ENCODE measurements around the gene DDX59. TPM values are rescaled to one million over a fixed set of nuclear protein-coding genes. Genes with fewer than 3 reads are reported as not detected.
A peak's percentile ranks its signal among the peaks of the same experiment; 100 is the strongest.

DDX59 gene
- total and polyA plus RNA-seq, 9 of the 15 experiments (the other 6 are each of a cell fraction or from before 2014, with no cell fraction given): 8.3 to 30.4 (median 19.8) TPM

DNA sequence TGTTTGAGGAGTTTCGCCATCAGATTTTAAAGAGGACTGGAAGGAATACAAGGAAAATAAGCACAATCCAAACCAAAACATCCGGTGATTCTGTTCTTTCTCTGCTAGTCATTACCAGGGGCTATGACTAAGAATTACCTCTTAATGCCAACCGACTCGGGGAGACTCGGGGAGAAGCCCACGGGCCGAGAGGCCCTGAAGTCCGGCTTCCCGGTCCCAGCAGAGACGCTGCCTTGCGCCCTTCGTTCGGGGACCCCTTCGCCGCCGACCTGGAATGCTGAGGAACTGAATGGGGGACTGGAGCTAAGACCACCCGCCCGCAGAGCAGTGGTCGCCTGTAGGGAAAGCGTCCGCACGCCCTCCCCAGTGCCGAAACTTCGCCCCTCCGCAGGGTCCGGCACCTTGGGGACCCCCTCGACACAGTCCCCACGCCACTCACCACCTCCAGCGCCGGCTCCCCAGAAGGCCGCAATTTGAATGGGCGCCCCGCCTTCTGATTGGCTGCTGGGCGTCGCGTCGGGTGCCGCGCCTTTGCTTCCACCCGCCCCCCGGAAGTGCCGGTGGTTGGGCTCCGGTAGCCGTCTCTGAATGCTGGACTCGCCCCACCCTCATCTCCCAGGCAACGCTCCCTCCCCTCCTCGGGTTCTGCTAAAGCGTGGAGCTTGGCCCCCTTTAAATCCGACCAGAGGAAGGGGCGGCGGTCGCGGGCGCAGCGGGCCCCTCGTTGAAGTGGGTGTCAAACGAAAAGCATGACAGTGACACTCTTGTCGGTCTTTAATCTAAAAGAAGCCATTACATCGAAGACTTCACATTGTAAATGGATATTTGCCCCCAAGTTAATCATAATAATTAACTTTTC is 49.2 kb downstream of the DDX59 start, which contains the start of gene KIF14 (continued):
- TF ChIP-seq ZNF764 (CRISPR knock-in tag; IDR thresholded peaks at IDR 0.05; ENCODE audit: low read depth) (no peak), GTF2E2 (tag; IDR thresholded peaks at IDR 0.05) (no peak), CEBPB (tag; IDR thresholded peaks at IDR 0.05) (no peak), ZNF41 (CRISPR knock-in tag; conservative IDR thresholded peaks at IDR 0.05) (no peak), DIDO1 (tag; IDR thresholded peaks at IDR 0.05; ENCODE audit: low read depth) (no peak), TRIM24 (IDR thresholded peaks at IDR 0.05) (no peak), EHMT2 (IDR thresholded peaks at IDR 0.05) (no peak), GTF2A2 (tag; IDR thresholded peaks at IDR 0.05) (no peak), NFIX (CRISPR knock-in tag; IDR thresholded peaks at IDR 0.05; ENCODE audit: low read depth) (no peak), SAFB2 (IDR thresholded peaks at IDR 0.05; ENCODE audit: borderline replicate concordance, low read depth, low read length, severe bottlenecking) (no peak), PCBP1 (IDR thresholded peaks at IDR 0.05; ENCODE audit: low read depth, low read length, poor library complexity, severe bottlenecking) (peak; percentile 75), CTBP1 (IDR thresholded peaks at IDR 0.05; ENCODE audit: borderline replicate concordance) (peak; percentile 62; the same call in 1 of the 2 replicates), OTX1 (CRISPR knock-in tag; IDR thresholded peaks at IDR 0.05) (no peak), MAZ (CRISPR knock-in tag; conservative IDR thresholded peaks at IDR 0.05 in 1 of 2, IDR thresholded peaks at IDR 0.05 in 1 of 2) (peak; percentile 95 to 98), RBM39 (optimal IDR thresholded peaks at IDR 0.05; ENCODE audit: low read depth, low read length) (no peak), RNF2 (IDR thresholded peaks at IDR 0.05) (no peak), TCFL5 (CRISPR knock-in tag; conservative IDR thresholded peaks at IDR 0.05) (no peak), CBX1 (IDR thresholded peaks at IDR 0.05; ENCODE audit: low read depth) (no peak; the same call in 1 of the 2 replicates), ZSCAN32 (CRISPR knock-in tag; IDR thresholded peaks at IDR 0.05) (no peak), ASH1L (IDR thresholded peaks at IDR 0.05; ENCODE audit: borderline replicate concordance, low read depth, partially characterized antibody) (no peak), NR3C1 (CRISPR knock-in tag; IDR thresholded peaks at IDR 0.05) (no peak), FOXA1 (IDR thresholded peaks at IDR 0.05; ENCODE audit: borderline replicate concordance) (no peak), DPF2 (IDR thresholded peaks at IDR 0.05) (peak; percentile 22; the same call in 1 of the 2 replicates), TOE1 (IDR thresholded peaks at IDR 0.05; ENCODE audit: borderline replicate concordance) (peak; percentile 81; the same call in 1 of the 2 replicates), TOE1 (CRISPR knock-in tag; IDR thresholded peaks at IDR 0.05; ENCODE audit: borderline replicate concordance, low read depth) (0 out of 2 replicates have a peak, but pooled peaks have one; percentile 54)
- TF ChIP-seq, protein P1, sequence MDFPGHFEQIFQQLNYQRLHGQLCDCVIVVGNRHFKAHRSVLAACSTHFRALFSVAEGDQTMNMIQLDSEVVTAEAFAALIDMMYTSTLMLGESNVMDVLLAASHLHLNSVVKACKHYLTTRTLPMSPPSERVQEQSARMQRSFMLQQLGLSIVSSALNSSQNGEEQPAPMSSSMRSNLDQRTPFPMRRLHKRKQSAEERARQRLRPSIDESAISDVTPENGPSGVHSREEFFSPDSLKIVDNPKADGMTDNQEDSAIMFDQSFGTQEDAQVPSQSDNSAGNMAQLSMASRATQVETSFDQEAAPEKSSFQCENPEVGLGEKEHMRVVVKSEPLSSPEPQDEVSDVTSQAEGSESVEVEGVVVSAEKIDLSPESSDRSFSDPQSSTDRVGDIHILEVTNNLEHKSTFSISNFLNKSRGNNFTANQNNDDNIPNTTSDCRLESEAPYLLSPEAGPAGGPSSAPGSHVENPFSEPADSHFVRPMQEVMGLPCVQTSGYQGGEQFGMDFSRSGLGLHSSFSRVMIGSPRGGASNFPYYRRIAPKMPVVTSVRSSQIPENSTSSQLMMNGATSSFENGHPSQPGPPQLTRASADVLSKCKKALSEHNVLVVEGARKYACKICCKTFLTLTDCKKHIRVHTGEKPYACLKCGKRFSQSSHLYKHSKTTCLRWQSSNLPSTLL (IDR thresholded peaks at IDR 0.05): no peak
- TF ChIP-seq, protein P2, sequence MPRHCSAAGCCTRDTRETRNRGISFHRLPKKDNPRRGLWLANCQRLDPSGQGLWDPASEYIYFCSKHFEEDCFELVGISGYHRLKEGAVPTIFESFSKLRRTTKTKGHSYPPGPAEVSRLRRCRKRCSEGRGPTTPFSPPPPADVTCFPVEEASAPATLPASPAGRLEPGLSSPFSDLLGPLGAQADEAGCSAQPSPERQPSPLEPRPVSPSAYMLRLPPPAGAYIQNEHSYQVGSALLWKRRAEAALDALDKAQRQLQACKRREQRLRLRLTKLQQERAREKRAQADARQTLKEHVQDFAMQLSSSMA (CRISPR knock-in tag; IDR thresholded peaks at IDR 0.05): no peak
- TF ChIP-seq, protein P3, sequence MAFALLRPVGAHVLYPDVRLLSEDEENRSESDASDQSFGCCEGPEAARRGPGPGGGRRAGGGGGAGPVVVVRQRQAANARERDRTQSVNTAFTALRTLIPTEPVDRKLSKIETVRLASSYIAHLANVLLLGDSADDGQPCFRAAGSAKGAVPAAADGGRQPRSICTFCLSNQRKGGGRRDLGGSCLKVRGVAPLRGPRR (CRISPR knock-in tag; IDR thresholded peaks at IDR 0.05): no peak

Data from K562 (cell line).